EL (cell line): Measurements from ENCODE around the gene C1QTNF7.
A peak's percentile ranks its signal among the peaks of the same experiment; 100 is the strongest.

Source experiments
- DNase-seq: peaks from one replicate; pipeline ENCODE4 v3.0.0-alpha.2; 2016

The C1QTNF7 gene

DNA sequence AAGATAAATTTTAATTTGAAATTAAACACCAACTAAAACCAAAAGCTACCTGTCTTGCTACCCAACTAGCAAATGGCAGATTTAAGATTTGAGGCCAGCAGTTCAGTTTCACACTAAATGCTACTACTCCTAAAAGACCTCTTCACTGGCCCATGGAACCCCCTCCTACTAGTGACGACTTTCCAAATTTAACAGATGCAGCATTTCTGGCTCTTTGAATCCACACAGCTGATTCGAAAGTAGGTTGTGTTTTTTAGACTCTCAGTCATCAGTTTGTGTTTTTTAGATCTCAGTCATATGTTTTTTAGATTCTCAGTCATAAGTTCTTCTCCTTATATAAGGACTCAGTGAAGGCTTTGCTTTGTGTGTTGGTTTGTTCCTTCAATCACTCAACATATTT is 30.8 kb downstream of the C1QTNF7 start:
- no peak for DNase-seq

DNA sequence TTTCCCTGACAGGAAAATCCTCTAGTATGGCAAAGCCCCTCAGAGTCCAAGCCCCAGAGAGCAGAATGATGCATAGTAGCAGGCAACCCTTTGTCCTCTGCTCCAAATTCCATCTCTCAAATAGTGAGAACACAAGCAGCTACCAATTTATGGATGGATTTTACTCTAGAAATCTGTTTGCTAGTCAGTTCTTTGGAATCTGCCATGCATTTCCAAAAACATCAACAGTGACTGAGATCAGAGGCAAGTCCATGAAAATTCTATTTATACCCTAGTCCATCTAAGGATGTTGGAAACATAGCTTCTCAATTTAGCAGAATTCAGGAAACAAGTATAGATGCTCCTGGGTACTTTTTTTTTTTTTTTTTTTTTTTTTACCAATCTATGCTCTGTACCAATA is 31.9 kb downstream of the C1QTNF7 start:
- DNase-seq: no peak

DNA sequence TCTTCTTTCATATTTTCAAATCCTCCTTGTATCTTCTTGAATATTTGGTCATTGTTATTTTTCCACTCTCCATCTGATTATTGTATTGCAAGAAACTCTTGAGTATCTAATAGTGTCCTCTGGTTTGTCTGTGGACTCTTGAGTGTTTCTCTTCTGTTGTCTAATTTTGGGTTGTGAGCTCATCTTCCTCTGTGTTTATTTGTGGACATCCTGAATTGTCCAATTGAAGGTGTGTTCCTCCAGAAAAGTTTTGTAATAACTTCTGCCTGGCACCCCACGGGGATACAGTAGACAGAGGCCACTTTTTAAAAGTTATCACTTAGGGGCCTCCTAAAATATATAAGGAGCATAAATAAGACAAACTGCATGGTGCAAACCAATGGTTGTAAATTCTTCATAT is 38.8 kb downstream of the C1QTNF7 start:
- no peak for DNase-seq

DNA sequence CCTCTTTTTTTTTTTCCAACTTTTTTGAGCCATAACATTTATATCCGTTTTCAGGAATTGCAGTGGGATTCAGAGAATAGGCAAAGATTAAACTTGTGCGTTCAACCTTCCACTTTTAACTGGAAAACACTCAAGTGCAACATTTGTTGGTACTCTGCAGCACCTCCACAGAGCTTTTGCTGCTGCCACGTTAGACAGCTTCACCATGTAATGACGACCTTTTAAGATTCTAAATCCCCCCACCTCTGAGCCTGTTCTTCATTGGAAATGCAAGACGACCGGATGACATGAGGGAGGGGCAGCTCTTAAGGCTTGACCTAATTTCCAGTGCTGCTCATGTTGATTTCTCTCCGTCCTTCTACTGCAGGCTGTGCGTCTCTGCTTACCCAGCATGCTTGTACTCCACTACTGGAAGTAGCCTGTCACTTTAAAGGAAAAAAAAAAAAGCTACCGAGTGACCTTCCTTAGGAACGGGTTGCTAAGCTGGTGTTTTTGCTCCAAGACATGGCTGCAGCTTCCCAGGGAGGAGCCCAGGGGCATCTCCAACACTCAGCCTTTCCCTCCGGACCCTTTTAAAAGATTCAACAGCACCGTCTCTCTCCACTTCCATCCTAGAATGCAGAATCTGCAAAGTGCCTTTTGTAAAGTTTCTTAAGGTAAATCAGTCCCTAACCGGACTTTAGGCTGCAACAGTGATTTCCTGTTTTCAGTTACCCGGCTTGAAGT is 41.7 kb downstream of the C1QTNF7 start, which contains the start of gene CC2D2A:
TSS of gene CC2D2A (plus strand) at position 481 of the 726 bp plus-strand sequence. CDS start 6,051 bp downstream, outside the sequence.
- peak; percentile 38 for DNase-seq

DNA sequence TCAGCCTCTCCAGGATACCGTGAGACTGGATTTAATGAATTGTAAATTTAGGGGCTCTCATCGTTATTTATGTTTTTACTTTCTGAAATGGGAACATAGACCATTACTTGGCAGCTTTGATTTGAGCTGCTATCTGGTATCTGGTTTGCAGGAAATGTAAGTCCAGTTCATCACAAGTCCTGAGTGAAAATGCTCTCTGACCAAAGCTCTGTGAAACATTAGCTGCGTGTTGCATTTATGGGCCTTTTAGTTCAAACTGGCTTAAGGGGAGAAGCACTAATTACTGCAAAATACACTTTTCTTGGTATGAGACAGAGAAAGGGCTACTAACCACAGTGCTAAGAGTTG is 42.3 kb downstream of the C1QTNF7 start:
- no peak for DNase-seq

DNA sequence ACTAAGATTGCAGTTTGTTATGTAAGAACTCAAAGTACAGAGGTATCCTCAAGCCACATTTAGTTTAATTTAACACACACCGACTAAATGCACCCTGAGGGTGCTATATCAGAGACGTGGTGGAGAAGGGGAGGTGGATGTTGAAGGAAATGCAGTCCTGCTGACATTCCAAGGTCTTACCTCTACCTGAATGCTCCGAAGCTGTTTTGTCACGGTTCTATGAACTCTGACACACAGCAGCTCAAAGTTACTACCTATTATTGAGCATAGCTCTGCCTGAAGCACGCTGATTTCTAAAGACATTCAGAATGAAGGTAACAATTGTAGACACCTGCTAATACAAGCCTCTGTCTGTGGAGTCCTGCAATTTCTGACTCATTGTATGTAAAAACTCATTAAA is 48.6 kb downstream of the C1QTNF7 start:
- no peak for DNase-seq

DNA sequence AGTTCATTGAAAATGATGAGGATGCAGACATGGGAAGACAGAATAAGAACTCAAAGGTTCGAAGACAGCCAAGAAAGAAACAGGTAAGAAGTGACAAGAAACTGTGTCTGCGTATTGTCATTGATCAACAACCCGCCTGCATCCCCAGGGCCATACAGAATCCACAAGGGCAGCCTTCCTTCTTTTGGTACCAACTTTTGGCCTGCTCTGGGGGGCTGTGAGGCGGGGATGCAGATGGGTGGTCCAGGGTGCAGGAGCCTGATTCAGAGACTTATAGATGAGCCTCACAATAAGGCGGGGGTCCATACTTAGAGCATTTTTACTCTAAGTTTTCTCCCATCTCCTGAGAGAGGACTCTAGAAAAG is 50.9 kb downstream of the C1QTNF7 start:
- no peak for DNase-seq

DNA sequence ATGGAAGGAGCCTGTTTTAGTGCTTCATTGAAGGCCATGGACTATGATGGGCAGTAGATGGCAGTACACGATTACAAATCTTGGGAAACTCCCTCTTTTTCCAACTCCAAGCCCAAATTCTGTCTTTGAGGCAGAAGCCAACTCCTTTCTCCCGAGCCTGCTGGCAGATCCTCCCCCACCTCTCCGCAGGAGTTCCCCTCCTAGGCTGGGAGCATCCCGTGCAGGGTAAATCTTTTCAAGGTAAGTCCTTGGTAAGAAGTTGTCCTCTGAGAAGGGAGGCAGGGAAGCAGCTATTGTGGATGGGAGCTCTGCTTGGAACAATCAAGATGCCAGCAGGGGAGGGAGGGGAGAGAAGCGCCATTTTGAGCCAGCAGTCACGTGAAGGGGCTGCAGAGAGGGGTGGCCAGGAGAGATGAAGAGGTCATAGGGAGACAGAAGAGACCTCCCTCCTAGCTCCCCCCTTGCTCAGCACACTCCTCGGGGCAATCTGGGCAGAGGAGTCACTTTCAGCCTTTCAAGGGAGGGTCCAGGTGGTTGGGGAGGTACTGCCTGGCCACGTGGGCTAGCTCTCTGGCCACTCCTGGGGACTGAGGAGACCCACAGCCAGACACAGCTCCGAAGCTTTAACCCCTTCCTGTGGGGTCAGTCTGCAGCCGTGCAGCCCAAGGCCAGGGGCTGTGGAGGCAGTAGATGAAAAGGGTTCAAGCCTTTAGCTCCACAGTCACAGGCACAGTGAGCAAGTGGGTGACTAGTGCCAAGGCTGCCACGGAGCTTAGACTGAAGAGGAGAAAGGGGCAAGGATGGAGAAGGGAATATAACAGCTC is 51.5 kb downstream of the C1QTNF7 start:
- peak; percentile 83 for DNase-seq

DNA sequence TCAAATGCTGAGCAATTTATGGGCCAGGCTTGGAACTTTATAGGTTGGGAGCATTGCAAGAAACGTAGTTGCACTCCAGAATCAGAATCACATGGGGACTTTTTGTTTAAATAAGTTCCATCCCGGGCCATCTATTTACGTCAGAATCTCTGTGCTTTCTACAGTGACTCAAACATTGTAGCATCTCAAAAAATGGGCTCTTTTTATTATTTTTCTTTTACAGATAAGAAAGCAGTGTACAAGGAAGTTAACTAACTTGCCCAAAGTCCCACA is 52.0 kb downstream of the C1QTNF7 start:
- DNase-seq: peak; percentile 14

DNA sequence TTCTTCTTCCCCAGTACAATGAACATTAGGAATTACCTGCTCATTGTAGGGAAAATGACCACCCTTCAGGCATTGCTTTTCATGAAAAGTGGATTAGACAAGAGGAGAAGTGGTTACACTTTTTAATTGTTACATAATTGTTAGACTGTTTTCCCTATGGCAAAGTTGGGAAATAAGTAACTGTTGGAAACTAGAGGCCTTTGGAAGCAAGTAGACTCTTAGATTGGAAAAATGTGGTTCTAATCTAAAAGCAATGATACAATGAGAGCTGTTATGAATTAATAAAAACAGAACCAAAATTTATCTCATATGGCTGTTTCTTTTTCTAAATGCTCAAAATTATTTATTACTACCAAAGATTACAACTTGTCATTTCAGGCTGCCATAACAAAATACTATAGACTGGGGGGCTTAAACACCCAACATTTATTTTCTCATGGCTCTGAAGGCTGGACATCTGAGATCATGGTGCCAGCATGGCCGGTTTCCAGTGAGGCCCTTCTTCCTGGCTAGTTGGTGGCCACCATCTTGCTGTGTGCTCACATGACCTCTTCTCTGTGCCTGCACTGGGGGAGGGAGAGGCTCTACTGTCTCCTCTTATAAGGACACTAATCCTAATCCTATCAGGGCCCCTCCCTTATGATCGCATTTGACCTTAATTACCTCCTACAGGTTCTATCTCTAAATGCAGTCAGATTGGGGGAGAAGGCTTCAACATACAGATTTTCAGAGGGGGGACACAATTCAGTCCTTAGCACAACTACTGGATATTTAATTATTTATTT is 54.3 kb downstream of the C1QTNF7 start:
- no peak for DNase-seq

DNA sequence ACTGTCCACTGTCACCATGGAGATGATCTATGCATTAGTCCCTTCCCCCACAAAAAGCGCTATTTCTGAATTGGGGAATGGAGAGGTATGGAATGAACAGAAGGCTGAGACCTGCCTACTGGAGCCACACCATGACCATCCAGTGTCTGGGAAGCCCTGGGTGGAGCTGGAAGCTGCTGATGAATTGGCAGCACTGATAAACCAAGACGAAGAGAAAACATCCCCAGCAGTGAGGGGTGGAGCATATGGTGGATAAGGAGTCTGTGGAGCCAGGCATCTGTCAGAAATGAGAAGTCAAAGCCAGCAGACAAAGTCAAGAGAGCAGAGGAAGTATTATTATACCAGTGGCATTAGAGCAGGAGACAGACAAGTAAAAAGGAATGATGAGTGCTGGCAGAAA is 55.0 kb downstream of the C1QTNF7 start:
- no peak for DNase-seq

DNA sequence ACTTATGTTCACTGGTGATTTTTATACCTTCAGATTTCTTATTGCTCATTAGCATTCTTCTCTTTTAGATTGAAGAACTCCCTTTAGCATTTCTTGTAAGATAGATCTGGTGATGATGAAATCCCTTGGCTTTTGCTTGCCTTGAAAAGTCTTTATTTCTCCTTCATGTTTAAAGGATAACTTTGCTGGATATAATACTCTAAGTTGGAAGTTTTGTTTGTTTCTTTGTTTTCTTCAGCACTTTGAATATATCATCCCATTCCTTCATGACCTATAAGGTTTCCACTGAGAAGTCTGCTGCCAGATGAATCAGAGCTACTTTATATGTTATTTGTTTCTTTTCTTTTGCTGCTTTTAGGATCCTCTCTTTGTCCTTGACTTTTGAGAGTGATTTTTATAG is 60.3 kb downstream of the C1QTNF7 start:
- no peak for DNase-seq

DNA sequence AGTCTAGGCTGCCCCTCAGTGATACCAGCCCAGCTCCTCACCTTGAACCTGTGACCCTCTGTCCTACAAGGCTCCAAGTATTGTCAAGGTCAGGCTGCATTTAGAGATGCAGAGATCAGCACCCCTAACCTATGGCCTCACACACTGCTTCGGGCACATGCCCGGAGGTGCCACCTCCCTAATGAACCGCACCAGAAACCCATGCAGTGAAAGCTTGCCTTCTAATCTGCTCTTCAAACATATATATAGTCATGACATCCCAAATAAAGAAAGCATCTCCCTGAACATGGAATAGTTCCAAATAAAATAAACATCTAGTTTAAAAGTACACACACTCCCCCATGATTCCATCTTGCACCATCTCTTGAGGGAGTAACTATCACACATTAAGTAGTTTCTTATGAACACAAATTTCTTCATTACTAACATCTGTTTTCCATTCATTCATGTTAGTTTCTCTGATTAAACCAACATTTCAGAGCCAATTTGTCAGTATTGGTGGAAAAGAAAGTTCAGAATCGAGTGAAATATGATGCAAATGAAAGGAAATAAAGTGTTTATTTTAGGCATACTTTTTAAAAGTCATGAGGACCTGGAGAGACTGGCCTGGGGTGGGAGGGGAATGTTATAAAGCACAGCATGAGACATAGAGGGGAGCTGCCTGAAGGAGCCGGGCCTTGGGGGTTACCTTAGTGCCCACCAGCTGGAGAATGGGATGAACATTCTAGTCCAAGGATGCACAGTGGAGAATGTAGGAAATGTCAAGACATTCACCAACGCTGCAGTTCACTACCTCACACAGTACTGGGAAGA is 61.0 kb downstream of the C1QTNF7 start:
- DNase-seq: peak; percentile 57

DNA sequence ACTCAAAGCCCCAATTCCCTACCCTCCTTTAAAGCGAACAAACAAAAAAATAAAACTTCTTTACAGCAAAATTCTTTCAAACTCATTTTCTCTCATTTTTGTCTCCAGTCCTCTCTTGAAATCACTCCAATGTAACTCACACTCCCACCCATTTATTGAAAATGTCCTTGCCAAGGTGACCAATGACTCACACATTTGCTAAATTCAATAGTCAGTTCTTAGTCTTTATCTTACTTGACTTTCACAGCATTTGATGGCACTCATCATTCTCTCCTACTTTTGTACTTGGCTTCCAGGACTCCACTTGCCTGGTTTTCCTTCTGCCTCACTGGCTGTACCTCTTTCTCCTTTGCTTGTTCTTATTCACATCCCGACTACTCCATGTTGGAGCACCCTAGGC is 61.7 kb downstream of the C1QTNF7 start:
- DNase-seq: no peak

DNA sequence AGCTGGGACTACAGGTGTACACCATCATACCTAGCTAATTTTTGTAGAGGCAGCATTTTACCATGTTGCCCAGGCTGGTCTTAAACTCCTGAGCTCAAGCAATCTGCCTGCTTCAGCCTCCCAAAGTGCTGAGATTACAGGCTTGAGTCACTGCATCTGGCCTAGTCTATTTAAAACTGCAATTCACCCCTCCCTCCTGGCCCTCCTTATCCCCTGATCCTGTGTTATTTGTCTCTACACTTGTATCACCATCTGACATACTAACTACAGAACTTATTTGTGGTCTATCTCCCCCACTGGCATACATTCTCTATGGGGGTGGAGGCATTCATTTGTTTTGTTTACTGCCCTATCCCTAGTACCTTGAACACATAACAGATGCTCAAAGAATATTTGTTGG is 65.6 kb downstream of the C1QTNF7 start:
- DNase-seq: no peak

DNA sequence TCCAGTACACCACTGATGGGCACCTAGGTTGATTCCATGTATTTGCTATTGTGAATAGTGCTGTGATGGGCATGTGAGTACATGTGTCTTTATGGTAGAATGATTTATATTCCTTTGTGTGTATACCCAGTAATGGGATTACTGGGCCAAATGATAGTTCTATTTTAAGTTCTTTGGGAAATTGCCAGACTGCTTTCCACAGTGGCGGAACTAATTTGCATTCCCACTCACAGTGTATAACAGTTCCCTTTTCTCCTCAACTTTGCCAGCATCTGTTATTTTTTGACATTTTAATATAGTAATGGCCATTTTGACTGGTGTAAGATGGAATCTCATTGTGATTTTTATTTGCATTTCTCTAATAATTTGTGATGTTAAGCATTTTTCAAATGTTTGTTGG is 67.8 kb downstream of the C1QTNF7 start:
- no peak for DNase-seq
